Measurements from ENCODE around the gene RPE65. TPM values are rescaled to one million over a fixed set of nuclear protein-coding genes. Genes with fewer than 3 reads are reported as not detected.

RPE65 gene
- total and polyA plus RNA-seq, 2 of the 8 experiments (the other 6 are each of a cell fraction or from before 2014, with no cell fraction given): not detected

DNA sequence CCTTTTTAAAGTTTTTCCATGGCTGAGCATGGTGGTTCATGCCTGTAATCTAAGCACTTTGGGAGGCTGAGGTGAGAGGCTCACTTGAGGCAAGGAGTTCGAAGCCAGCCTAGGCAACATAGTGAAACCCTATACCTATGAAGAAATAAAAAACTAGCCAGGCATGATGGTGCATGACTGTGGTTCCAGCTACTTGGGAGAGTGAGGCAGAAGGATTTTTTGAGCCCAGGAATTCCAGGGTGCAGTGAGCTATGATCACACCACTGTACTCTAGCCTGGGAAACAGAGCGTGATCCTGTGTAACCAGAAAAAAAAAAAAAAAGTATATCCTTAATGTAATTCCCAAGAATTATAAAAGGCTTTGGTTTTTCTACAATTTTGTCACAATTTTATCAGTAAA, 29.7 kb upstream of the RPE65 start:
- Histone ChIP-seq H3K27ac (ENCODE audit: low read depth, low read length) (no peak overlapping the region), H2AK5ac (ENCODE audit: low read depth, low read length) (no peak overlapping the region), H3K18ac (ENCODE audit: extremely low read depth, low read length) (no peak overlapping the region), H4K20me1 (replicated peaks in 1 of 2; ENCODE audit: control insufficient read depth in 1 of 2, insufficient read depth in 2 of 2, low read length in 2 of 2) (no peaks in the 10 kb centered on the region), H3K79me2 (ENCODE audit: control insufficient read depth in 1 of 2, insufficient read depth in 2 of 2, low read length in 2 of 2) (no peaks in the 10 kb centered on the region), H3K23ac (ENCODE audit: insufficient read length) (no peak overlapping the region), H4K8ac (ENCODE audit: extremely low read depth, insufficient read depth, low read length) (no peak overlapping the region), H3K56ac (replicated peaks; ENCODE audit: insufficient read length, low read depth, low read length) (no peak overlapping the region), H3K9ac (replicated peaks in 1 of 4; ENCODE audit: extremely low read depth in 1 of 4, low read depth in 3 of 4, low read length in 3 of 4) (no peak overlapping the region), H3K4ac (replicated peaks; ENCODE audit: insufficient read length, low read depth, low read length) (no peak overlapping the region), H3K36me3 (ENCODE audit: control insufficient read depth in 2 of 4, insufficient read depth in 4 of 4, low read length in 3 of 4) (peaks cover 13 to 71% (median 32%) of the 10 kb centered on the region in 4 experiments), H3K4me2 (ENCODE audit: insufficient read depth in 1 of 2, low read depth in 2 of 2, low read length in 2 of 2) (no peak overlapping the region), H3K4me3 (ENCODE audit: extremely low read depth in 1 of 4, insufficient read depth in 2 of 4, low read depth in 3 of 4, low read length in 4 of 4) (no peak overlapping the region), H3K79me1 (ENCODE audit: low read depth, low read length) (no peaks in the 10 kb centered on the region), H3K23me2 (ENCODE audit: low read depth, low read length) (no peaks in the 10 kb centered on the region), H2AFZ (ENCODE audit: low read length) (no peak overlapping the region), H3K14ac (ENCODE audit: insufficient read length) (no peak overlapping the region), H2BK12ac (ENCODE audit: low read depth, low read length) (no peak overlapping the region), H4K91ac (replicated peaks; ENCODE audit: insufficient read length, low read length) (no peak overlapping the region), H3K27me3 (replicated peaks in 1 of 4; ENCODE audit: control insufficient read depth in 3 of 4, extremely low read depth in 1 of 4, insufficient read depth in 3 of 4, low read length in 3 of 4) (no peaks in the 10 kb centered on the region), H2BK15ac (ENCODE audit: low read length) (no peak overlapping the region), H2BK120ac (replicated peaks; ENCODE audit: low read depth, low read length) (no peak overlapping the region), H2BK5ac (ENCODE audit: low read depth, low read length) (no peak overlapping the region), H3K4me1 (replicated peaks in 1 of 4; ENCODE audit: control insufficient read depth in 3 of 4, insufficient read depth in 4 of 4, low read length in 3 of 4) (no peaks in the 10 kb centered on the region), H2BK20ac (ENCODE audit: low read length) (no peak overlapping the region), H4K5ac (ENCODE audit: insufficient read length, low read depth, low read length) (no peak overlapping the region), H3K9me3 (ENCODE audit: insufficient read depth in 2 of 2, low read depth in 1 of 2, low read length in 1 of 2) (no peaks in the 10 kb centered on the region)
- POLR2A ChIA-PET (ENCODE audit: partially characterized antibody): interaction anchor here (0.6 kb wide), 1 partner anchor 342 kb away, joined by 4 read pairs; no protein-coding TSS in a partner anchor
- CTCF ChIA-PET (ENCODE audit: partially characterized antibody): interaction anchor here (0.6 to 2.6 kb wide), 3 partner anchors 9 to 702 kb away, joined by 3 to 16 read pairs (median 3); no protein-coding TSS in a partner anchor
- WGBS, 2 experiments (ENCODE audit: extremely low coverage in 1 of 2, insufficient coverage in 1 of 2, insufficient read length in 1 of 2, insufficient replicate concordance in 2 of 2, low coverage in 1 of 2, low lambda C conversion rate in 2 of 2, missing lambda C conversion rate in 1 of 2): 94% methylated on average over 2 of the region's 2 CpGs; no CpG with 5 or more reads in 1 of the 2 experiments
- no peak for FAIRE-seq
- no peak for DNase-seq (ENCODE audit: low read depth in 1 of 2, low spot score in 2 of 2)
- no peak for TF ChIP-seq POLR2A (IDR thresholded peaks at IDR 0.05; ENCODE audit: control extremely low read depth in 1 of 2, low read depth in 2 of 2, low read length in 2 of 2)
- no peak for TF ChIP-seq RAD21 (IDR thresholded peaks at IDR 0.05 in 1 of 2, conservative IDR thresholded peaks at IDR 0.05 in 1 of 2; ENCODE audit: low read depth in 2 of 2, low read length in 2 of 2)
- TF ChIP-seq TBP (IDR thresholded peaks at IDR 0.05; ENCODE audit: low read depth, low read length): no peak
- TF ChIP-seq SRF (IDR thresholded peaks at IDR 0.05; ENCODE audit: low read depth, low read length): no peak
- TF ChIP-seq USF2 (IDR thresholded peaks at IDR 0.05; ENCODE audit: low read length): no peak
- TF ChIP-seq, protein P1, sequence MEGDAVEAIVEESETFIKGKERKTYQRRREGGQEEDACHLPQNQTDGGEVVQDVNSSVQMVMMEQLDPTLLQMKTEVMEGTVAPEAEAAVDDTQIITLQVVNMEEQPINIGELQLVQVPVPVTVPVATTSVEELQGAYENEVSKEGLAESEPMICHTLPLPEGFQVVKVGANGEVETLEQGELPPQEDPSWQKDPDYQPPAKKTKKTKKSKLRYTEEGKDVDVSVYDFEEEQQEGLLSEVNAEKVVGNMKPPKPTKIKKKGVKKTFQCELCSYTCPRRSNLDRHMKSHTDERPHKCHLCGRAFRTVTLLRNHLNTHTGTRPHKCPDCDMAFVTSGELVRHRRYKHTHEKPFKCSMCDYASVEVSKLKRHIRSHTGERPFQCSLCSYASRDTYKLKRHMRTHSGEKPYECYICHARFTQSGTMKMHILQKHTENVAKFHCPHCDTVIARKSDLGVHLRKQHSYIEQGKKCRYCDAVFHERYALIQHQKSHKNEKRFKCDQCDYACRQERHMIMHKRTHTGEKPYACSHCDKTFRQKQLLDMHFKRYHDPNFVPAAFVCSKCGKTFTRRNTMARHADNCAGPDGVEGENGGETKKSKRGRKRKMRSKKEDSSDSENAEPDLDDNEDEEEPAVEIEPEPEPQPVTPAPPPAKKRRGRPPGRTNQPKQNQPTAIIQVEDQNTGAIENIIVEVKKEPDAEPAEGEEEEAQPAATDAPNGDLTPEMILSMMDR (IDR thresholded peaks at IDR 0.05; ENCODE audit: control extremely low read depth in 1 of 3, insufficient read depth in 1 of 3, low read depth in 1 of 3, low read length in 3 of 3): no peak
- no peak for TF ChIP-seq FOSL1 (IDR thresholded peaks at IDR 0.05; ENCODE audit: insufficient read depth, low read depth, low read length)
- no peak for TF ChIP-seq SUZ12 (IDR thresholded peaks at IDR 0.05; ENCODE audit: low read length)
- TF ChIP-seq TCF12 (IDR thresholded peaks at IDR 0.05; ENCODE audit: low read depth, low read length): no peak
- TF ChIP-seq POU5F1 (IDR thresholded peaks at IDR 0.05; ENCODE audit: low read depth, low read length): no peak
- TF ChIP-seq EZH2 (IDR thresholded peaks at IDR 0.05; ENCODE audit: low read depth, low read length, severe bottlenecking): no peak

Measured in H1 (cell line).